NCI-H510A treated with DMSO at 0.1 percent for 48 hours (cell line): ENCODE measurements around the gene ASPA.
"Not testable (repeated sequence)": the region's sequence is repeated elsewhere in the genome, so short reads cannot be mapped to it uniquely, and the experiment has no call there.

Experiments
- DNase-seq: peaks from one replicate; lab custom pipeline; 2025; lab: John Stamatoyannopoulos, UW

ASPA gene

DNA sequence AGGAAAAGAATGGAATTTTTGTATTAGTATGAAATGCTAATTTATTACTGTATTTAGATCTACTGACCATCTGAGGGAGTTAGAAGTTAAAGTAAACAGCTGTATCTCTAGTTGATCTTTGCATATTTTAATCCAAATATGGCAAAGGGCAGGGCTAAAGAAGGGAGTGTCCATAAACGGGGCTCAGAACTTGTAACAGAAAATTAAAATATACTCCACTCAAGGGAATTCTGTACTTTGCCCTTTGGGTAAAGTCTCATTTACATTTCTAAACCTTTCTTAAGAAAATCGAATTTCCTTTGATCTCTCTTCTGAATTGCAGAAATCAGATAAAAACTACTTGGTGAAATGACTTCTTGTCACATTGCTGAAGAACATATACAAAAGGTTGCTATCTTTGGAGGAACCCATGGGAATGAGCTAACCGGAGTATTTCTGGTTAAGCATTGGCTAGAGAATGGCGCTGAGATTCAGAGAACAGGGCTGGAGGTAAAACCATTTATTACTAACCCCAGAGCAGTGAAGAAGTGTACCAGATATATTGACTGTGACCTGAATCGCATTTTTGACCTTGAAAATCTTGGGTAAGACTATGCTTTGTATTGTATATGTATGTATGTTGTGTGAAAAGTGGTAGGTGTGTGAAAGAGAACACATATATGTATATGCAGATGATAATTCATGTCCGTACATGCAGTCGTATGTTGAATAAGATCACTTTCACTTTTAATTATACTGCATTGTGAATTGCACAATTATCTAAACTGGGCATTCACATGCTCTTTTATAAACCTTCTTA lies at the start of gene ASPA:
ASPA (plus strand) TSS at position 186 of the 799 bp plus-strand sequence; CDS start at position 349, 163 bp downstream.
- DNase-seq: no peak

DNA sequence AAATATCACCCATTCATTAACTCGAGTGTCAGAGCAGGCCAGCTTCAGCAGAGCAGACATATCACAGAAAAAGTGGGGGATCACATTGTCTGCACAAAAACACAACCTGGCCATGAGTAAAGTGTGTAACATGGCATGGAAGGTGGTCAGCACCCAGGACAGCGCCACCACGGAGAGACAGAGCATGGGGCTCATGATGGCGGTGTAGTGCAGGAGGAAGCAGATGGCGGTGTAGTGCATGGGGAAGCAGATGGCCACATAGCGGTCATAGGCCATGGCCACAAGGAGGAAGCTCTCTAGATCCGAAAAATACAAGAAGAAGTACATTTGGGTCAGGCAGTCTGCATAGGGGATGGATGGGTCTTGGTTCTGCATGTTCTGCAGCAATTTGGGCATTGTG lies 42.6 kb upstream of the ASPA start:
- DNase-seq: not testable (repeated sequence)

DNA sequence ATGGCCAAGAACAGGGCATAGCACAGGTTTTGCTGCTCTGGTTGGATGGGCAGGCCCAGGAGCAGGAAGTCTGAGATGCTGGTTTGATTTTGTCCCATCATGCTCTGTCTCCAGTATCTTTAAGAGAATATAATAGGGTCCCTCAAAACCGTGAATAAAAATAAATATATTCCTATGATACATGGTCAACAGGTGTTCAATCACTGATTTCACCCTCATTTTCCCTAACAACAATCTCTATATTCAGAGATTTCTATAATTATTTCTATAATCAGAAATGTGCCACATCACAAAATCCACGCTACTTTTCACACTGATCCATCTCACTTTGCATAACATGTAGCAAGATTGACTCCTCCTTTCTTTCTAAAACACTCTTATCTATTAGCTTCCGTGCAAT lies 42.1 kb upstream of the ASPA start, which contains the start of gene OR1E2:
OR1E2 (minus strand) TSS at position 101 of the 400 bp plus-strand sequence; CDS start at position 101, 0 bp downstream.
- DNase-seq: no peak

DNA sequence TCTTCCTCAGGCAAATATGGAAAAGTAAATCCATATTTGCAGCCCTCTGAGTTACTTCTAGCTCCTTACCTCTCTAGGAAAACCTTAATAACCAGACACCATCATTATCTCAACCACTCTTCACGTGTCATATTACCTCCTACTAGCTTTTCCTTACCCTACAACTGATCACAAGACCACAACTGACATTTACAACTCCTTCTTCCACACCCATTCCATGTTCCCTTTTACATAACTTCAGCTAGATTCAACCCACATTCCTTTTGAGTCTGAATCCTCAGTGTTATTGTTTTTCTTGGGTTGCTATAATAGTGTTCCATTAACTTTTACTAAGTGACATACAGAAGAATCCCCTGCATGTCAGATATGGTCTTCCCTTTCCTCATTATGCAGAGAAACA lies 37.4 kb upstream of the ASPA start:
- DNase-seq: no peak

DNA sequence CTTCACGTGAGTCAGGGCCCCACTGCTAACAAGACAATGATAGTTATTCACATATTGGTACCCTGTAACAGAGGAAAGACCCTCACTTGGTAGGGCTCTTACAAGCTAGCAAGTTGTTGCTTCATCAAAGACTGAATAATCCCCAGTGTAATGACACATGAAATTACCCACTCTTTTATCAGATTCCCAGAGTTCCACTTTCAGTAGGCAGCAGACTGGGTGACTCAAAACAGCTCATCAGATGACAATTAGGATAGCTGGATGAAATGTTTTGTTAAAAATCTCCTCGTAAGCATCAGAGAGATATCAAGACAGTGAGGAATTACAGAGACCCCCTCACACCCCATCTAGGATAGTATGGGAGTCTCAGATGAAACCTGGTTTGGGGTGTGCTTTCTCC lies 35.3 kb upstream of the ASPA start:
- no peak for DNase-seq

DNA sequence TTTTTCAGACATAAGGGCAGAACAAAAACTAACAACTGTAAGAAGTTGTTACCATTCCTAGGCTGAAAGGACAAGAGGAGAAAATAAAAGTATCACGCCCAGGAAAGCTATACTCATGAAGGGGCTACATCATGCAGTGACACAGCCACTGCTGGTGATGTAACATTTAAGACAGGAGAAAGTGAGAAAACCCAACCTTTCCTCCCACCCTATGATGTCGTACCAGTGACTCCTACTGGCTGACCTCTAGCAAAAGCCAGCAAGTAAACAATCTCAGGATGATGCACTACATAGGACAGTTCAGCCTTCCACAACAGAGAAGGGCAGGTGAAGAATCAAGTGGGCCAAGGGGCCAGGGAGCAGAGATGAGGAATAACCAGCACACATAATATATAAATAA lies 28.2 kb upstream of the ASPA start:
- DNase-seq: no peak

DNA sequence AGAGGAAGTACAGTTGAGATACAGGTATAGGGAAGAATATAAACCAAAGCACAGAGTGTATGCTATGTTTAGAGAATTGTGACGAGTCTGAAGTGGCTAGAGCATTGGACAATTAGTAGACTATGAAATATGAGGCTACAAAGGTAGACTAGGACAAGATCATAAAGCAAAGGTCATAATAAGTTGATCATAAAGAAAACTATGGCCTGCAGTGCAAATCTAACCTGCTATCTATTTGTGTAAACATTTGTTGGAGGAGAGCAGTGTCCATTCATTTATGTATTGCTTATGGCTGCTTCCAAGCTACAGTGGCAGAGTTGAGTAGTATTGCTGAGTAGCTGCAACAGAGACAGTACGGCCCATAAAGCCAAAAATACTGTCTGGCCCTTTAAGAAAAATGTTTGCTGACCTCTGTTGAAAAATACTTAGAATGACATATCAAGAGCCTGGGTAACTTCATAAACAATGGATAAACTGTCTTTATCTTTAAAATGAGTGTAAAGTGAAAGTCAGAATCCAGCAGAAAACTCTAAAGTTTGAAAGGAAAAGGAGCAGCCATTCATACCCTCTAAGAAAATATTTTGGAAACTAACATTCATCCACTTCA lies 27.6 kb upstream of the ASPA start:
- no peak for DNase-seq

DNA sequence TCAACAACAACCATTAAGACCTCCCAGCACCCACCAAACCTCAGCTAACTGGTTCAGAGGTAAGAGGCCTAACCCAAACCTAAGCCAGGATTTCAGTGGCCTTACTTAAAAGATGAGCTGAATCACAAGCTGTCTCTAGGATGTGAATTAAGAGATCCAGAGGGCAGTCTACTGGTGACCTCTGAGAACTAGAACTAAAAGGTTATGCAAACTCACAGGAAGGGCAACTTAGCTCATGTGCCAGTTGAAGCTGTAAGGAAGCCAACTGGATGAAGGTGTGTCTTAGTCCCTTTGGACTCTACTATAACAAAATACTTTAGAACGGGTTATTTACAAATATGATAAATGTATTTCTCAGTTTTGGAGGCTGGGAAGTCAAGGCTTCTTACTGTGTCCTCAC lies 9.4 kb upstream of the ASPA start:
- not testable (repeated sequence) for DNase-seq

DNA sequence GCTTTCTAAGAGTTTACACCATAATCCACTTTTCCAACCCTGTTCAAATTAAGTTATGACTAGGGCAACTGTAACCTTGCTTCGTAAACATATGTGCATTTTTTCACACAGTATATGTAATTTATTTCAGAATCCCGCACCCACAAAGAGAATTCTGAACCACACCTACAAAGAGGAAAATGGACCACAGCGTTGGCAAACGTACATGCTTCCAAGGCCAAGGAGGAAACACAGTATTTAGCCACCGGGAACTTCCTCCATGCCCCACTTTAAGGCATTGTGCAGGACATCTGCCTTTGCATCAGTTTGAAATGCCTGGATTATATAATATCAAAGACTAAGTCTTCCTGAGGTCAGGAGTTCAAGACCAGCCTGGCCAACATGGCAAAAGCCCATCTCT lies 6.3 kb upstream of the ASPA start:
- no peak for DNase-seq

DNA sequence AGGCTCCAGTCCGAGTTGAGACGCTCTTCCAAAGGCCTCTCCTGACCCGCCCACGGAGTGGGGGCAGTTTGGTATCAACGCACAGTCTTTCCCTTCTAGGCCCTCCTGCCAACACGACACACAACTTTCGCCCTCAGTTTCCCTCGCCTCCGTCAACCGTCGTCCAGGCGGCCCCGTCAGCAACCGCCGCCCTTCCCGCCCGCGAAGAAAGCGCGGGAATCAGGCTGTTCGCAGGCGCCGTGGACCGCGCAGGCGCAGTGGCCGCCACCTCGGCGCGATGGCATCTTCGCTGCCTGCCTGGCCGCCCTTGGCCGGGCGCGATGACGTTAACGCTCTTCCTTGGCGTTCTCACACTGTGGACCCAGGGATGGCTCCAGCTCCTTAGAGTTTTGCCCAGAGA lies 4.2 kb upstream of the ASPA start, which contains the start of gene SPATA22:
SPATA22 (minus strand) TSS at position 221 of the 400 bp plus-strand sequence. CDS start 2,494 bp downstream, outside the sequence.
- no peak for DNase-seq

DNA sequence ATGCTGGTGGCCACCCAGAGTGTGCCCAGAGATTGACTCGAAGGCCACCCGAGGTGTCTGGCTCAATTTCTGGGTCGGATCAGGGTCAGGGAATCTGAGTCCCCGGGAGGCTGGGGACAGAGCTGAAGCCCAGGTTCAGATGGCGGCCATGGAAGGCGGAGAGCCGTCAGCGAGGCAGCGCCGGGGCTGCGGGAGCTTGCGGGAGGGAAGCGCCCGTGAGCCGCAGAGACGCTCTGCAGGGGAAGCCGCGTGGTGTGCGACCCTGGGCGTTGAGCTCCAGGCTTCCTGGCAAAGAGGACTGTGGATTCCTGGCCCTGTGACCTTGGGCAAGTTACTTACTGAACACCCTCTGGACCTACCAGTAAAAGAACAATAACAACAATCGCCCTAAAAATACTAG lies 3.7 kb upstream of the ASPA start:
- no peak for DNase-seq

DNA sequence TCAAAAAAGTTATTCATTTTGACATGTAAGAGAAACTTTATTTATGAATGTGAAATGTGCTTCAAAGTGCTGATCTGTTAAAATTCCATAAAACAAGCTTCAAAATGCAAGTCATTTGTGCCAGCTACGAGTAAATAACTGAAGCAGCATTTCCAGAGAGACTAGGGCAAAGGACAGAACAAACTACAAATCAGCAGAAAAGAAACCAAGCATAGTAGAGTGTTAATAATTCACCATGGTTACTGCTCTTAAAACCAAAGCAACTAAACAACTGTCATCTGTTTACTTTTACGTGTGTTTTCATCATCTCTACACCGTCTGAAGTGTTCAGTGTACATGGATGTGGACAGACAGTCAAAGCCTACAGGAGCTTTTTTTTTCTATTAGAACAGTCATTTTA lies 1.6 kb upstream of the ASPA start:
- DNase-seq: no peak

DNA sequence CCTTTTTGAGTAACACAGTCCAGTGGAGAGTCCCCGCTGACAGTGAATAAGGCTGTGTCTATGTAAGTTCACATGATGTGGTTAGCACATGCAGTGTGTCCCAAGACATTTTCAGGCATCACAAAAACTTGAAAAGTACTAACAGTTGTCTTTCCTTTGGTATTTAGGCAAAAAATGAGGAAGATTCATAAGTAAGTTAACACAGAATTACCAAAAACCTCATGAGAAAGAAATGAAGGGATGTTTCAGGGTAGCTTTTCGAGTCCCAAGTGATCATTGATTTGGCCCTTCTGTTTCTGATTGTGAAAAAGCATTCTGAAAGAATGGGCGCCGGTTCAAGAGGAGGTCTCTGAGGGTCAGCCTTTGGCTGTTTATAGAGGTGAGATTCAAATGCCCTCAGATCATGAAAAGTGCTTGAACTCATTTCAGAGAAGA lies 529 bp upstream of the ASPA start:
- DNase-seq: no peak

DNA sequence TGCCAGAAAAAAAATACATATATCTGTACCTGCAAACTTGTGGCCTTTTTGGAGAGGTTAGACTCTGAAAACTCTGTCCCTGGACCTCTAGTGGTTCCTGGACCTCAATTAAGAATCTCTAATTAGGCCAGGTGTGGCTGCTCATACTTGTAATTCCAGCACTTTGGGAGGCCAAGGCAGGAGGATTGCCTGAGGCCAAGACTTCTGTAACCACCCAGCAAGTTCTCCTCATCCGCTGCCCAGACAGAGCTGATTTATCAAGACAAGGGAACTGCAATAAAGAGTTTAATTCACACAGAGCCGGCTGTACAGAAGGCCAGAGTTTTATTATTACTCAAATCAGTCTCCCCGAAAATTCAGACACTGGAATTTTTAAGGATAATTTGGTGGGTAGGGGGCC lies 4.2 kb downstream of the ASPA start:
- DNase-seq: no peak

DNA sequence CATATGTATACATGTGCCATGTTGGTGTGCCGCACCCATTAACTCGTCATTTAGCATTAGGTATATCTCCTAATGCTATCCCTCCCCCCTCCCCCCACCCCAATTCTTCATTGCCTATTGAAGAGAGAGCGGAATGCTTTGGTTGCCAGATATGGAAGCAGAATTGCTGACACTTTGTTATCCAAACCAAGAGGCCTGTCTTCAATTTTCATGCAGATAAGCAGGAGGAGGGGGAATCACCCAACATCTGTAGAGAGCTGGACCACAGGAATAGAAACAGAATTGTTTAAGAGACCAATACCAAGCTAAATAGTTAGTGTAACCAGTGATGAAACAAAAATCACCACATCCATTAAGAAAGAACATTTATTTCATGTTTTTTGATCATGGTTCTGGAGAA lies 7.1 kb downstream of the ASPA start:
- no peak for DNase-seq

DNA sequence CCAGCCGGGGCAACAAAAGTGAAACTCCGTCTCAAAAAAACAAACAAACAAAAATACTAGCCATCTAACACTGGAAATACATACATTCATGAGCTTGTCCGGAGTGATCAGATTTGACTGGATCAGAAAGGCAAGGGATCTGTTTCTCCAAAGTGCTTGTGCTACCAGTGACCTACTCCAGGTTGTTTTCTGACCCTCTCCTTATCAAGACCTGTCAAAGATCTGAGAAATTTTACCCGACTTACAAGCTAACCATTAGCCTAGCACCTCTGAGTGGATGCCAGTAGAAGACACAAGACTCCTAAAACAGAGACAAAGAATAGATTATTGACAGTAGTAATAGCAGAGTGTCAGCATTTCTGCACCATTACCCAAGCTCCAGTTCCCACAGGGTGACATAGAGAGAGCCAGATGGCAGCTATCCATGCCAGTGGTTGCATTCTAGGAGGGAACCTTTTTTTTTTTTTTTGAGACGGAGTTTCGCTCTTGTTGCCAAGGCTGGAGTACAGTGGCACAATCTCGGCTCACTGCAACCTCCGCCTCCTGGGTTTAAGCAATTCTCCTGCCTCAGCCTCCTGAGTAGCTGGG lies 9.8 kb downstream of the ASPA start:
- DNase-seq: no peak

DNA sequence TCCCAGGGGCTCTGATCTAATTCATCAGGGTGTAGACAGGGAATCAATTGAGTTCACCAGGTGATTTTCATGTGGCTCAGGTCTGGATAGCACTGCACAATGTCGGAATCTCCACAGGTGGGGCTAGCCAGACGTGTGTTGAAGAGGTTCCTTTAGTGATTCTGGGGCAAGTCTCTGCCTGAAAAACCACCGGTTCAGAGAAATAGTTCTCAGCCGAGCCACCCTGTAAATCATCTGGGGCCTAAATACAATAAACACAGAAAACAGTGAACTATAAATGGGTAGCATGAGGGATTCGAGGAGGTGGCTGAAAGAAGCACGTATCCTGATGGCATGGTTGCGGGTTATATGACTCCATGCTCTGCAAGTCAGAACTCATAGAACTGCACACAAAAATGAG lies 21.3 kb downstream of the ASPA start:
- DNase-seq: no peak

DNA sequence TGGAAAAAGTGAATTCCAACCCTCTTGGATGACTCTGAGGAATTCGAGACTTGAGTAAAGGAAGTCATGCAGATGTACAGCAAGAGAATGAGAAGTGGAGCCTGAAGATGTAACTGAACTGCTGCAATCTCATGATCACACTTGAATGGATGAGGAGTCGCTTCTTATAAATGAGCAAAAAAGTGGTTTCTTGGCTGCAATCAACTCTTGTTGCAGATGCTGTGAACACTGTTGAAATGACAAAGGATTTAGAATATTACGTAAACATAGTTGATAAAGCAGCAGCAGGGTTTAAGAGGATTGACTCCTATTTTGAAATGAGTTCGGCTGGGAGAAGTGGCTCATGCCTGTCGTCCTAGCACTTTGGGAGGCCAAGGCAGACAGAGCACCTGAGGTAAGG lies 25.5 kb downstream of the ASPA start:
- DNase-seq: no peak

DNA sequence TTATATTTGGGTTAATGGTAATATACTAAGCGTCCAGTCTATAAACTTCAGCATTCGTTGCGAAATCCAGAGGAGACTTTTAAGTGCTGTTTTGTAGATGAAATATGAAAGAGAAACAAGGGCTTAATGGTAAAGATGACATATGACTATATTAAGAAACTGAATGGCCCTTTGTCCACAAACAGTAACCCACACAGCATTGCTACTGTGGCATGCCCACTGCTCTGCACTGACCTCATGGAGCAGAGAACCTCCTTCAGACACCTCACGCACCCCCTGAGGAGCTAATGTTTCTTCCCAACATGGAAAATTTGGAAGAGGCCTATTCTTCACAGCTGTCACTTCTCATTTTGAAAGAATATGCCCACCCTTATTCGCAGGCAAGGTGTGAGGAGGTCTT lies 26.7 kb downstream of the ASPA start:
- DNase-seq: no peak

DNA sequence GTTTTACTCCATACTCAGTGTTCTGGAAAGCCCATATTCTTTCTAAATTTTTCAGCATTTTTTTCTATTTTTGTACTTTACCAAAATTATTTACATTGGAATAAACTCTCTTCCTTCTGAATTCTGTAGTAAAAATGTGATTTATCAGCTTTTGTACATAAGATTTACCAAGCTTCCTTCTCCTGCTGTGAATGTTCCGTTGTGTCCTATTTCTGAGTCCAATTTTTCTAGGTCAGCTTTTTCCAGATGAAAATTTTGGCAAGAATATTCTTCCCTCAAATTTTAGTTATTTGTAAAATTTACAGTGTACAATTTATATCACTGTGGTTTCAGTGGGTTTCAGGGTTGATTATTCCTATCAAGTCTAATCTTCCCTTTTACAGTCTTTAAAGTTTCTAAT lies 27.5 kb downstream of the ASPA start:
- no peak for DNase-seq

DNA sequence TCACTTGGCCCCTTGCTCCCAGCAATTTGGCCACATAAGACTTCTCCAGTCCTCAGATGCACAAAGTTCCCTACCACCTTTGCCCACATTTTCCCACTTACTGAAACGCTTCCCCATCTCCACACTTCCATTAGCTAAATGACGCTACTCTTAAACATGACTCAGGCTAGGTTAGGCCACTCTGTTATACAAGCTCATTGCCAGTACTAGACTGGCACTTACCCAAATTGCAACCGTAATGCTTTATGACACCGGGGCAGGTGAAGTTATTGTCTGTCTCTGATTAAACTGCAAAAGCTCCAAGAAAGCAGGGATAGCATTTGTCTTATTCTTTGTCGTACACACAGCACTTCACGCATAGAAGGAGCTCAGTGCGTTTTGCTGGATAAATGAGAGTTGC lies 29.2 kb downstream of the ASPA start:
- no peak for DNase-seq

DNA sequence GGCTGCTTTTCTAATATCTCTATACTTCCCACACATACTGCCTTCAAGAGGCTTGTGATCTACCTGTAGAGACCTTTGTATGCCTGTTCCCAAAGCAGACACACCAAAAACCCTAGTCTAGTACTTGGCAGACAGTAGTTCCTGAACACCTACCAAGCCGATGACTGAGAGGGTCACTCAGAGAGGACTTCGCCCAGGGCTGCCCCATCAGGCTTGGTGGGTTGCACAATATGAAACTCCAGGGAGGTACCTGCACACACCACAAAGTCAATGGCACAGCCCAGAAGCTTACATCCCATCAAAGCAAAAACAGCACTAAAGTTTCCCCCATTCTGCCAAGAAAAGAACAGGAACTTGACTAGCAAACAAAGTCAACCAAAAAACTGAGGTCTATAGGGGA lies 30.3 kb downstream of the ASPA start:
- no peak for DNase-seq

DNA sequence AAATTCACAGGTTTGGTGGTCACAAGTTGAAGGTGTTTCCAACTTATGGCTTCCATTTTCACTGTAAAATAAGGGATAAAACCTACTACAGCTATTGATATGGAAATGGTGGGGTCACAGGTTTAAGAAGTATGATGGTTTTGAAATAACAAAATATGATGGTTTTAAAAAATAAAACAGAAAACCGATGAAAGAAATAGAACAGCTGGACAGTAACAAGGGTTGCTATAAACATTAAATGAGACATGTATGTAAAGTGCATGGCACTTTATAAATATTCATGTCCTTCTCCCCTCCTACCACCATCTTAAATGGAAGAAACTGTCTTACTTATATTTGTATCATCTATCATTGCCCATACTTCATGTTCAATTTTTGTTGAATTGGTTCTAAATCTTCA lies 31.3 kb downstream of the ASPA start:
- no peak for DNase-seq
